HG03097 (cell line): ENCODE data around the gene SHC2.
"Not testable (repeated sequence)": the region's sequence is repeated elsewhere in the genome, so short reads cannot be mapped to it uniquely, and the experiment has no call there.

Experiments used
- ATAC-seq: cut with Tn5 transposase; IDR thresholded peaks from one replicate; pipeline ENCODE4 v1.9.1; 2021; ENCODE audit not compliant: unreplicated experiment, low FRiP score

SHC2 gene

DNA sequence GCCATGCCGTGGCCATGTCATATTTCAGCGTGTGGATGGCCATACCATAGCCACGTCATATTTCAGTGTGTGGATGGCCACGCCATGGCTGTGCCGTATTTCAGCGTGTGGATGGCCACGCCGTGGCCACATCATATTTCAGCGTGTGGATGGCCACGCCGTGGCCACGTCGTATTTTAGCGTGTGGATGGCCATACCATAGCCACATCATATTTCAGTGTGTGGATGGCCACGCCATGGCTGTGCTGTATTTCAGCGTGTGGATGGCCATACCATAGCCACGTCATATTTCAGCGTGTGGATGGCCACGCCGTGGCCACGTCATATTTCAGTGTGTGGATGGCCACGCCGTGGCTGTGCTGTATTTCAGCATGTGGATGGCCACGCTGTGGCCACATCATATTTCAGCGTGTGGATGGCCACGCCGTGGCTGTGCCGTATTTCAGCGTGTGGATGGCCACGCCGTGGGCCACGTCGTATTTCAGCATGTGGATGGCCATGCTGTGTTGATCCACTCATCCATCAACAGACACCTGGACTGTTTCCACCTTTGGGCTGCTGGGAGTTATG is 9.8 kb downstream of the SHC2 start:
- ATAC-seq = not testable (repeated sequence)

DNA sequence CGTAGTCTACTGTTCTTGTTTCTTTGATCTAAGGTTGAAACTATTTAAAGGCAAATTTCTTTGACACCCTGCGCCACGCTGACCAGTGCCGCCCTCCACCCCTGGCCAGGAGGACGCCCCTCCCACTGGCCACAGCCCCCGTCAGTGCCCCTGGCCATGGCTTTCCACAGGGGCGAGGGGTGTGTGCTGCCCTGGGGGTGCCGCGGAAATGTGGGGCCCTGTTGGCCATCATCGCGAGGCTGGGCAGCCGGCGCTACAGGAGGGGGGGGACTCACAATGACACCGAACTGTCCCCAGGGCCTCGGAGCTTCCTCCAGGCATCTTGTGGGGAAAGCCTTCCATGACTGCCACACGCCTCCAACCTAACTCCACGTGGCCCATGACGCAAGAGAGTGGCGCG is 10.9 kb downstream of the SHC2 start:
- ATAC-seq = no peak

DNA sequence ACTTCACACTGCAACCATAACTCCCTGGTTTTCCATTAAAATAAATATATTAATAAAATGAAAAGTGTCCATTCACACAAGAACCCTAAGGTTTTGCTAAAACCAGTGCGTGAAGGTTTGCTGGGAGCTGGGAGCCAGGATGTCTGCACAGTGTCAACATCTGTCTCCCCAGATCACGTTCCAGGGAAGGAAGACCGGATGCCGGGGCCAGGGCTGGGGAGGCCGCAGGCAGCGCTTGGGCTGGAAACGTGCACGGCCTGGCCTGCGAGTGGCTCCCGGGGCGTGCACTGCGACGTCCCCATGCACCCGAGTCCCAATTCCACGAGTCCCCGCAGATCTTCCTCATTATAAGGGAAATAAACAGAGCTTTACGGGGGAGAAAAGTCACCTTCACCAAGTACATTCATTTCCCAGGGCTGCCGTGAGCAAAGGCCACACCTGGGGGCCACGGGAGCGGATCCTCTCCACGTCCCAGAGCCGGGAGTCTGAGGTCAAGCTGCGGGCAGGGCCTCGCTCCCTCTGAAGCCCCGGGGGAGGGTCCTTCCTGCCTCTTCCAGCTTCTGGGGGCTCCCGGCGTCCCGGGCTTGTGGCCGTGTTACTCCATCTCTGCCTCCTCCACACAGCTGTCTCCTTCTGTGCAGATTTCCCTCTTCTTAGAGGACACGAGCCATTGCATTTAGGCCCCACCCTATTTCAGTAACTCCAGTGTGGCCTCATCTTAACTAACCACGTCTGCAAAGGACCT is 12.8 kb downstream of the SHC2 start:
- no peak for ATAC-seq

GRCh38 chr19:447064-447426 is 13.8 kb downstream of the SHC2 start:
- no peak for ATAC-seq

- ATAC-seq = no peak
Observed at GRCh38 chr19:444677-445210, 16.1 kb downstream of the SHC2 start.

DNA sequence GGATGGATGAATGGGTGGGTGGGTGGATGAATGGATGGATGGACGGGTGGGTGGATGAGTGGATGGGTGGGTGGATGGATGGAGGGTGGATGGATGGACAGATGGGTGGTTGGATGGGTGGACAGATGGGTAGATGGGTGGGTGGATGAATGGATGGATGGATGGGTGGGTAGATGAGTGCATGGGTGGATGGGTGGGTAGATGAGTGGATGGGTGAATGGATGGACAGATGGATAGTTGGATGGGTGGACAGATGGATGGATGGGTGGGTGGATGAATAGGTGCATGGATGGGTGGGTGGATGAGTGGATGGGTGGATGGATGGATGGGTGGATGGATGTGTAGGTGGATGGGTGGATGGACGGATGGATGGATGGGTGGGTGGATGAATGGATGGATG is 17.8 kb downstream of the SHC2 start:
- ATAC-seq = no peak

- ATAC-seq = no peak
Observed at GRCh38 chr19:442085-442484, 18.7 kb downstream of the SHC2 start.

GRCh38 chr19:441213-441836 is 19.5 kb downstream of the SHC2 start:
- no peak for ATAC-seq

GRCh38 chr19:440391-441212 is 20.2 kb downstream of the SHC2 start:
- ATAC-seq = no peak

DNA sequence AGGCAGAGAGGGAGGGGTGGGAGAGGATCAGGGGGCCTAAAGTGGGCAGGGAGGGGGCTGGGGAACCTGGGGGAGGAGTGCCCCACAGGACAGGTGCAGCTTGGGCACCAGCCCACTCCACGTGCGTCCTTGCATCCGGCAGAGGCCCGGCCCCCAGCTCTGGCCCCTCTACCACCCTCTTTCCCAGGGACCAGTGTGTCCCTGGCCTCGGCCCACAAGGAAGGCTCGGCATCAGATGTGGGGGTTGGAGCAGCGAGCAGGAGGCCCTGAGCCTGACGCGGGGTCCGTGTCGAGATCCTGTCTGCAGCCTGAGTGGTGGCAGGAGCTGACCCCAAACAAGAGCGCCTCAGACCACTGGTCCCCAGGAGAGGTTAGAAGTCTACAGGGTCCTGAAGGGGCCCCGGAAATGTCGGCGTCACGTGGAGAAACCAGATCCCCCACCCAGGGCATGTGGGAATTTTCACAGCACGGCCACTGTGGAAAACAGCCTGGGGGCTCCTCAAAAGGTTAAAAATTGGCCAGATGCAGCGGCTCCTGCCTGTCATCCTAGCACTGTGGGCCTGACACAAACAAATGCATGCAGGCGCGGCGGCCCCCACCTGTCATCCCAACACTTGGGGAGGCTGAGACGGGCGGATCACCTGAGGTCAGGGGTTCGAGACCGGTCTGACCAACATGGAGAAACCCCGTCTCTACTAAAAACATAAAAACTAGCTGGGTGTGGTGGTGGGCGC is 21.5 kb downstream of the SHC2 start:
- no peak for ATAC-seq

DNA sequence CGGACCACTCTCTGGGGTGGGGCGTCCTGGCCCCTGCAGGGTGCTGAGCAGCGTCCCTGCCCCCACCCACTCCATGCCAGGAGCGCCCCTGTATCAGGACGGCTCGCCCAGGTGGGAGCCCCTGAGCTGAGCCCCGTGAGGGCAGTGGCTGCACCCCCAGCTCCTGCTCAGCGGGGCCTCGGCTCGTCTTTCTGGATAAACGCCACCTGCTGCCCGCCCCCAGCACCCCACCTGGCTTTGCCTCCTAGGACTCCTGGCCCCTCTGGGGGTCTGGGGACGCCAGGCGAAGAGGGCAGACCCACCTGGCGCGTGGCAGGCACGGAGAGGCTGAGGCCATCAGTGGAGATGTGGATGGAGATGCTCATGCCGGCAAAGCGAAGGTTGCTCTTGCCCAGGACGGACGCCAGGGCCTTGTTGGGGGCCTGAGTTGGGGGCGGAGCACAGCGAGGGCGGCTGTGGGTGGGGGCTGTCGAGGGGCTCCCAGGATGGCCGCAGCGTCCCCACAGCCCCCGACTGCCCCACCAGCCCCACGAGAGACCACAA is 22.3 kb downstream of the SHC2 start:
- ATAC-seq = no peak

DNA sequence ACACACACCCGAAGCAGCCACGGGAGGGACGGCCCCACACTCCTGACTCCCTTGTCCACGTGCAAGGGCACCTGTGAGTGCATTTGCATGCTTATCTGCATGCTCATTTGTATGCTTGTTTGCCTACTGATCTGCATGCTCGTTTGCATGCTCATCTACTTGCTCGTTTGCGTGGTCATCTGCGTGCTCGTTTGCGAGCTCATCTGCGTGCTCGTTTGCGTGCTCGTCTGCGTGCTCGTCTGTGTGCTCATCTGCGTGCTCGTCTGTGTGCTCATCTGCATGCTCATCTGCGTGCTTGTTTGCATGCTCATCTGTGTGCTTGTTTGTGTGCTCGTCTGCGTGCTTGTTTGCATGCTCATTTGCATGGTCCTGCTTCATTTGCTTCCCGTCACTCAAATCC is 23.8 kb downstream of the SHC2 start:
- ATAC-seq = no peak

- ATAC-seq = no peak
Observed at GRCh38 chr19:436413-436950, 24.4 kb downstream of the SHC2 start.

GRCh38 chr19:435707-436412 is 25.0 kb downstream of the SHC2 start:
- no peak for ATAC-seq

DNA sequence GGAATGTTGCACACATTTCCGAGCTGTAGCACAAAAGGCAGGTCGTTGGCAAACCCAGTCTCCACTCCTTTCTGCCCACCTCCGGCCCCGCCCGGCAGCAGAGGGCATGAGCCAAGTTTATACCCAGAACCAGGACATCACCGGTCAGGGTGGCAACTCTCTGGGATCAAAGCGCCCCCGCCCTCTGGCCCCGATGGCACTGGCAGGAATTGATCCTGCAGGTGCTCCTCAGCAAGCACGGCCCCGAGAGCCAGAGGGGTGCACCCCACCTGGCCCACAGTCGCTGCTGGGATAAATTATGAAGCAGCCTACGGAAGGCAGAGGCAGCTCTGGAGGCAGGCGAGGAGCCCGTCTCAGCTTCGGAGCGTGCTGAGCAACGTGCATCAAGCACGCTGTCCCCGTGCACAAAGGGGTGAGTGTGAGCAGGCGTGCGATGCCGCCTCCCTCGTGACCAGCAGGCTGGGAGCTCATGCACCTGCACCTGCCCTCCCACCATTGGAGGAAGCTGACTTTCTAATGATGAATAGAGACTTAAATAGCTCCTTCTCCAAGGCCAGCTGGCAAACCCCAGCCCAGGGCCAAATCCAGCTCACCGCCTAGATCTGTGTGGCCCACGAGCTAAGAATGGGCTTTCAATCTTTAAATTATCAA is 25.7 kb downstream of the SHC2 start:
- ATAC-seq = no peak

GRCh38 chr19:434152-434960 is 26.5 kb downstream of the SHC2 start:
- ATAC-seq = no peak

DNA sequence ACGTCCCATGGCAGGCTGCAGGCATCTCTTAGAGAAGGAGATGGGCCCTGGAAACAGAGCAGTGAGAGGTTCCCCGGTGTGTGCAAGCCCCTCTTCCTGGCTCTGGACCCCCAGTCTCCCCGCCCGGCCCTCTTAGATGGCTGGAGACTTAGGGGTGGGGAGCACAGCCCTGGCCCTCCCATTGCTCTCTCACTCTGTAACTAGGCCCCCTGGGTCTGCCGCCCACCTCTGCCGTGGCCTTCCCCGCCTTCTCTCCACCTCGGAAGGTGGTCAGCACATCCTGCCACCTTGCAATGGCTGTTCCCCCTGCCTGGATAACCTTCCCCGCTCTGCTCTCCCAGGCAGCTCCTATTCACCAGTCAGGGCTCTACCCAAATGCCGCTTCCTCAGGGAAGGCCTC is 30.1 kb downstream of the SHC2 start:
- ATAC-seq = no peak

GRCh38 chr19:428149-428548 is 32.7 kb downstream of the SHC2 start:
- no peak for ATAC-seq
